Activated CD4-positive, alpha-beta T cell treated with anti-CD3 and anti-CD28 coated beads for 36 hours (primary cell): ENCODE measurements around the gene FMNL1. TPM values are rescaled to one million over a fixed set of nuclear protein-coding genes. Genes with fewer than 3 reads are reported as not detected.

Experiments
- ATAC-seq: fragments of 200-7000 bp; cut with Tn5 transposase; one replicate; pipeline ENCODE4 v1.10.0; 2021; ENCODE audit warnings: mild to moderate bottlenecking, moderate library complexity
- CTCF ChIA-PET: fragments of 350-600 bp; sonication (Branson Sonifier 250); formaldehyde crosslinking; loops from one replicate; lab custom pipeline; 2021; ENCODE audit warnings: antibody characterized with exemption; lab: Charles Lee
- POLR2A ChIA-PET: fragments of 350-600 bp; sonication (Branson Sonifier 250); formaldehyde crosslinking; loops from one replicate; lab custom pipeline; 2021; ENCODE audit warnings: antibody characterized with exemption, inconsistent platforms; lab: Charles Lee
- DNase-seq: peaks from one replicate; pipeline ENCODE4 v3.0.0-alpha.2; 2020
- H3K27ac Mint-ChIP-seq: one replicate; pipeline ENCODE4 v1.8.0; 2021; ENCODE audit warnings: mixed read lengths
- H3K27me3 Mint-ChIP-seq: one replicate; pipeline ENCODE4 v1.8.0; 2021; ENCODE audit warnings: mixed read lengths
- H3K36me3 Mint-ChIP-seq: one replicate; pipeline ENCODE4 v1.8.0; 2021; ENCODE audit warnings: low read depth, mixed read lengths
- H3K4me1 Mint-ChIP-seq: one replicate; pipeline ENCODE4 v1.8.0; 2021; ENCODE audit warnings: mixed read lengths
- H3K4me3 Mint-ChIP-seq: one replicate; pipeline ENCODE4 v1.8.0; 2021; ENCODE audit warnings: mild to moderate bottlenecking, moderate library complexity, mixed read lengths
- H3K9me3 Mint-ChIP-seq: one replicate; pipeline ENCODE4 v1.8.0; 2021; ENCODE audit warnings: low read depth, mixed read lengths
- intact Hi-C, 2 experiments: fragments of 100-400 bp; cut with DNase I in 1 of 2; cut with micrococcal nuclease in 1 of 2; formaldehyde crosslinking; loops; one replicate each; pipeline versions ENCODE4 v1.14.2 to v1.15.1; 2022 to 2024; cut with DNase I, micrococcal nuclease
- total RNA-seq, 2 experiments: library from RNA; stranded (reverse); gene quantifications; one replicate each; pipeline ENCODE4 v1.2.3, GENCODE V29; 2021

Gene FMNL1
- total RNA-seq, 2 experiments from 2014 or later = 268 to 295 TPM

GRCh38 chr17:45277992-45278391 is 56.3 kb downstream of the FMNL1 start:
- Mint-ChIP-seq H3K4me3 (no peak overlapping the region), H3K4me1 (peaks cover 14% of the 10 kb centered on the region), H3K27me3 (no peaks in the 10 kb centered on the region), H3K36me3 (peaks cover 57% of the 10 kb centered on the region), H3K27ac (no peak overlapping the region), H3K9me3 (no peaks in the 10 kb centered on the region)
- POLR2A ChIA-PET = interaction anchor here (0.9 to 1.5 kb wide), 7 partner anchors 10 to 39 kb away, joined by 3 to 10 read pairs (median 5); partner anchors contain the start of gene MAP3K14
- ATAC-seq = no peak
- DNase-seq = no peak
- intact Hi-C loops = loop anchor here (1.0 to 5.0 kb wide), 4 partner anchors 34 to 107 kb away; partner anchors contain the start of gene MAP3K14 (in 1 of the 2)
- CTCF ChIA-PET = interaction anchor here (0.6 to 5.8 kb wide), 35 partner anchors 9 to 399 kb away, joined by 3 to 167 read pairs (median 8); partner anchors contain the start of genes ACBD4, FMNL1 and MAP3K14

- ChIA-PET CTCF (interaction anchor here (1.0 kb wide), 1 partner anchor 101 kb away, joined by 3 read pairs; no protein-coding TSS in a partner anchor), POLR2A (interaction anchor here (0.7 kb wide), 1 partner anchor 13 kb away, joined by 7 read pairs; no protein-coding TSS in a partner anchor)
- Mint-ChIP-seq H3K9me3 (no peaks in the 10 kb centered on the region), H3K27ac (peak overlapping the region; percentile 53), H3K27me3 (no peaks in the 10 kb centered on the region), H3K36me3 (peaks cover 60% of the 10 kb centered on the region), H3K4me3 (no peak overlapping the region), H3K4me1 (peaks cover 18% of the 10 kb centered on the region)
- no peak for DNase-seq
- no peak for ATAC-seq
- intact Hi-C loops = loop anchor here in 1 of 2 experiments (5.0 kb wide), 1 partner anchor 32 kb away; no protein-coding TSS in a partner anchor
These were observed 58.2 kb downstream of the FMNL1 start for GRCh38 chr17:45279898-45280297.

- ATAC-seq (no peak), DNase-seq (no peak)
- no peaks in the 10 kb centered on the region for H3K27me3 Mint-ChIP-seq
- ChIA-PET CTCF (interaction anchor here (0.6 to 2.7 kb wide), 8 partner anchors 29 to 118 kb away, joined by 3 to 13 read pairs (median 4); partner anchors contain the start of gene MAP3K14), POLR2A (interaction anchor here (1.2 kb wide), 1 partner anchor 101 kb away, joined by 3 read pairs; no protein-coding TSS in a partner anchor)
- H3K4me3 Mint-ChIP-seq = no peak overlapping the region
- H3K27ac Mint-ChIP-seq = no peak overlapping the region
- intact Hi-C loops = no loop called here
- H3K9me3 Mint-ChIP-seq = no peaks in the 10 kb centered on the region
- H3K4me1 Mint-ChIP-seq = peaks cover 10% of the 10 kb centered on the region
- peaks cover 70% of the 10 kb centered on the region for H3K36me3 Mint-ChIP-seq
These were observed 61.3 kb downstream of the FMNL1 start for GRCh38 chr17:45282683-45283644.

GRCh38 chr17:45283711-45284110 is 62.0 kb downstream of the FMNL1 start:
- peaks cover 70% of the 10 kb centered on the region for H3K36me3 Mint-ChIP-seq
- H3K4me3 Mint-ChIP-seq = no peak overlapping the region
- no peak for ATAC-seq
- no peaks in the 10 kb centered on the region for H3K27me3 Mint-ChIP-seq
- CTCF ChIA-PET = interaction anchor here (0.6 to 2.7 kb wide), 11 partner anchors 13 to 302 kb away, joined by 3 to 13 read pairs (median 3); no protein-coding TSS in a partner anchor
- peak overlapping the region; percentile 78 for H3K27ac Mint-ChIP-seq
- no peaks in the 10 kb centered on the region for H3K9me3 Mint-ChIP-seq
- no peak for DNase-seq
- POLR2A ChIA-PET = no interaction called here
- H3K4me1 Mint-ChIP-seq = peaks cover 8% of the 10 kb centered on the region
- intact Hi-C loops = no loop called here

GRCh38 chr17:45284176-45285140 is 62.8 kb downstream of the FMNL1 start:
- Mint-ChIP-seq H3K4me3 (no peak overlapping the region), H3K4me1 (peaks cover 8% of the 10 kb centered on the region), H3K36me3 (peaks cover 69% of the 10 kb centered on the region), H3K27ac (peak overlapping the region; percentile 78), H3K27me3 (no peaks in the 10 kb centered on the region), H3K9me3 (no peaks in the 10 kb centered on the region)
- ChIA-PET POLR2A (interaction anchor here (0.7 to 1.2 kb wide), 2 partner anchors 24 to 28 kb away, joined by 3 read pairs; no protein-coding TSS in a partner anchor), CTCF (interaction anchor here (0.6 to 4.2 kb wide), 12 partner anchors 7 to 301 kb away, joined by 3 to 27 read pairs (median 4); no protein-coding TSS in a partner anchor)
- peak; percentile 69 for DNase-seq
- intact Hi-C loops = no loop called here
- ATAC-seq = peak; percentile 70

GRCh38 chr17:45286286-45286685 is 64.6 kb downstream of the FMNL1 start:
- H3K36me3 Mint-ChIP-seq = peaks cover 76% of the 10 kb centered on the region
- H3K4me3 Mint-ChIP-seq = no peak overlapping the region
- no peaks in the 10 kb centered on the region for H3K9me3 Mint-ChIP-seq
- no peaks in the 10 kb centered on the region for H3K27me3 Mint-ChIP-seq
- peak overlapping the region; percentile 61 for H3K27ac Mint-ChIP-seq
- ATAC-seq = no peak
- peaks cover 9% of the 10 kb centered on the region for H3K4me1 Mint-ChIP-seq
- CTCF ChIA-PET = interaction anchor here (0.6 to 4.2 kb wide), 6 partner anchors 9 to 99 kb away, joined by 4 to 27 read pairs (median 4); no protein-coding TSS in a partner anchor
- intact Hi-C loops = no loop called here
- POLR2A ChIA-PET = interaction anchor here (1.2 kb wide), 1 partner anchor 26 kb away, joined by 3 read pairs; no protein-coding TSS in a partner anchor
- DNase-seq = no peak

- Mint-ChIP-seq H3K27me3 (no peaks in the 10 kb centered on the region), H3K9me3 (no peaks in the 10 kb centered on the region), H3K4me1 (peaks cover 13% of the 10 kb centered on the region), H3K36me3 (peaks cover 77% of the 10 kb centered on the region), H3K27ac (peak overlapping the region; percentile 65), H3K4me3 (no peak overlapping the region)
- ChIA-PET POLR2A (interaction anchor here (0.9 to 1.1 kb wide), 3 partner anchors 8 to 24 kb away, joined by 3 to 4 read pairs (median 4); no protein-coding TSS in a partner anchor), CTCF (interaction anchor here (0.6 to 4.2 kb wide), 10 partner anchors 11 to 1660 kb away, joined by 3 to 27 read pairs (median 4); no protein-coding TSS in a partner anchor)
- DNase-seq (no peak), ATAC-seq (no peak)
- intact Hi-C loops = no loop called here
These were observed 66.1 kb downstream of the FMNL1 start for GRCh38 chr17:45287526-45288500.

- Mint-ChIP-seq H3K9me3 (no peaks in the 10 kb centered on the region), H3K27ac (no peak overlapping the region), H3K27me3 (no peaks in the 10 kb centered on the region), H3K4me3 (no peak overlapping the region), H3K36me3 (peaks cover 77% of the 10 kb centered on the region), H3K4me1 (peaks cover 23% of the 10 kb centered on the region)
- no peak for ATAC-seq
- ChIA-PET CTCF (interaction anchor here (0.6 to 4.2 kb wide), 8 partner anchors 12 to 153 kb away, joined by 3 to 27 read pairs (median 4); partner anchors contain the start of gene ACBD4), POLR2A (interaction anchor here (1.1 kb wide), 1 partner anchor 12 kb away, joined by 3 read pairs; no protein-coding TSS in a partner anchor)
- DNase-seq = no peak
- intact Hi-C loops = no loop called here
These were observed 67.1 kb downstream of the FMNL1 start for GRCh38 chr17:45288825-45289224.
